GM10266 (cell line): ENCODE results near the gene STING1.
A peak's percentile ranks its signal among the peaks of the same experiment; 100 is the strongest.

ENCODE experiments used
- DNase-seq: peaks from one replicate; pipeline ENCODE4 v3.0.0; 2012; ENCODE audit errors: extremely low spot score
- TF ChIP-seq, protein P1 (sequence below): IDR thresholded peaks from 2 replicates; pipeline ENCODE4 v1.5.1; 2012; ENCODE audit warnings: mild to moderate bottlenecking, low read depth; ENCODE audit not compliant: control insufficient read depth, insufficient read depth; ENCODE audit errors: missing control alignments

Gene STING1

DNA sequence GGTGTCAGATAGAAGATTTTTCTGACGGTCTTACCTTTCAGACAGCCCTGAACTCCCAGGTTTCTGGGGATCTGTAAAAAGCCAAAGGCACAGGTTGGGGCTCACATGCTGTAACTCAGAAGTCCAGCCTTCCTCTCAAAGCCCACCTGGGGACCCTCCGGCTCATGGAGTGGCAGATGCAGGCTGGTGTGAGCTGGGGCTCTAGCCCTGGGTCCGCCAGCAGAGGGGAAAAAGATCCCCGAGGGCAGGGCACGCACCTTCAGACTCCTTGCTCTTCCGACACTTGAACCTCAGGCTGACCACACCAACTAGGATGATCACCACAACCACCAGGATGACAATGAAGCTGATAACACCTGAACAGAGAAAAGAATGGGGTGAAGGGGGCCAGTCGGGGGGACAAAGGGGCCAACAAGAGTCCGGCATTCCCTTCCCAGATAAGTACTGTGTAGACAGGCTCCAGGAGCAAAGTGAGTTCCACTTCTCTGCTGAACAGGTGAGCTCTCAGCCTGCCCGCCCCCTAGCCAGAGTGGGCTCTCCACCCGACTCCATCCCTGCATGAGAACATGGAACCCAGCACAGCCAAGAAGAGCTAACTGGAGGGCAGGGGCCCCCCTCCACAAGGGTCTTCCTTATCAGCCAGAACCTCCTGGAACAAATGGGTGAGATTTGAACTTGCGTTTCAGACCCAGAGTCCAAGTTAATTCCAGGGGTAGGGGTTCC lies 27.8 kb downstream of the STING1 start:
- TF ChIP-seq, protein P1, sequence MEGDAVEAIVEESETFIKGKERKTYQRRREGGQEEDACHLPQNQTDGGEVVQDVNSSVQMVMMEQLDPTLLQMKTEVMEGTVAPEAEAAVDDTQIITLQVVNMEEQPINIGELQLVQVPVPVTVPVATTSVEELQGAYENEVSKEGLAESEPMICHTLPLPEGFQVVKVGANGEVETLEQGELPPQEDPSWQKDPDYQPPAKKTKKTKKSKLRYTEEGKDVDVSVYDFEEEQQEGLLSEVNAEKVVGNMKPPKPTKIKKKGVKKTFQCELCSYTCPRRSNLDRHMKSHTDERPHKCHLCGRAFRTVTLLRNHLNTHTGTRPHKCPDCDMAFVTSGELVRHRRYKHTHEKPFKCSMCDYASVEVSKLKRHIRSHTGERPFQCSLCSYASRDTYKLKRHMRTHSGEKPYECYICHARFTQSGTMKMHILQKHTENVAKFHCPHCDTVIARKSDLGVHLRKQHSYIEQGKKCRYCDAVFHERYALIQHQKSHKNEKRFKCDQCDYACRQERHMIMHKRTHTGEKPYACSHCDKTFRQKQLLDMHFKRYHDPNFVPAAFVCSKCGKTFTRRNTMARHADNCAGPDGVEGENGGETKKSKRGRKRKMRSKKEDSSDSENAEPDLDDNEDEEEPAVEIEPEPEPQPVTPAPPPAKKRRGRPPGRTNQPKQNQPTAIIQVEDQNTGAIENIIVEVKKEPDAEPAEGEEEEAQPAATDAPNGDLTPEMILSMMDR, result no peak
- DNase-seq, result no peak

DNA sequence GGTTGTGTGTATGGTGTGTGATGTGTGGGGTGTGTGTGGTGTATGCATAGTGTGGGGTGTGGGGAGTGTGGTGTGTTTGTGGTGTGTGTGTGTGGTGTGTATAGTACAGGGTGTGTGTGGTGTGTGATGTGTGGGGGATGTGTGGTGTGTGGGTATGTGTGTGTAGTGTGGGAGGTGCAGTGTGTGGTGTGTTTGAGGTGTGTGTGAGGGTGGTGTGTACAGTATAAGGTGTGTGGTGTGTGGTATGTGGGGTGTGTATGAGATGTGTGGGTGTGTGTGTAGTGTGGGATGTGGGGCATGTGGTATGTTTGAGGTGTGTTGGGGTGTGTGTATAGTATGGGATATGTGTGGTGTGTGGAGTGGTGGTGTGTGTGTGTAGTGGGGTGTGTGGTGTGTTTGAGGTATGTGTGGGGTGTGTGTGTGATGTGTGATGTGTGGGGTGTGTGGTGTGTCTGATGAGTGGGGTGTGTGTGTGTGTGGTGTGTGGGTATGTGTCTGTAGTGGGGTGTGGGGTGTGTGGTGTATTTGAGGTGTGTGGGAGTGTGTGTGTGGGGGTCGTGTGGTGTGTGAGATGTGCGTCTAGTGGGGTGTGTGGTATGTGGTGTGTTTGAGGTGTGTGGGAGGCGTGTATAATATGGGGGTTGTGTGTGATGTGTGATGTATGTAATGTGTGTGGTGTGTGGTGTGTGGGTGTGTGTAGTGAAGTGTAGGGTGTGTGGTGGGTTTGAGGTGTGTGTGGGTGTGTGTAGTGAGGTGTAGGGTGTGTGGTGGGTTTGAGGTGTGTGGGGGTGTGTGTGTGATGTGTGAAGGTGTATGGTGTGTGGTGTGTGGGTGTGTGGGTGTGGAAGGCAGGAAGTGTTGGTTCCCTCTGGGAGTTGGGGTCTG lies 28.6 kb downstream of the STING1 start:
- no peak for DNase-seq
- TF ChIP-seq, protein P1, result no peak

DNA sequence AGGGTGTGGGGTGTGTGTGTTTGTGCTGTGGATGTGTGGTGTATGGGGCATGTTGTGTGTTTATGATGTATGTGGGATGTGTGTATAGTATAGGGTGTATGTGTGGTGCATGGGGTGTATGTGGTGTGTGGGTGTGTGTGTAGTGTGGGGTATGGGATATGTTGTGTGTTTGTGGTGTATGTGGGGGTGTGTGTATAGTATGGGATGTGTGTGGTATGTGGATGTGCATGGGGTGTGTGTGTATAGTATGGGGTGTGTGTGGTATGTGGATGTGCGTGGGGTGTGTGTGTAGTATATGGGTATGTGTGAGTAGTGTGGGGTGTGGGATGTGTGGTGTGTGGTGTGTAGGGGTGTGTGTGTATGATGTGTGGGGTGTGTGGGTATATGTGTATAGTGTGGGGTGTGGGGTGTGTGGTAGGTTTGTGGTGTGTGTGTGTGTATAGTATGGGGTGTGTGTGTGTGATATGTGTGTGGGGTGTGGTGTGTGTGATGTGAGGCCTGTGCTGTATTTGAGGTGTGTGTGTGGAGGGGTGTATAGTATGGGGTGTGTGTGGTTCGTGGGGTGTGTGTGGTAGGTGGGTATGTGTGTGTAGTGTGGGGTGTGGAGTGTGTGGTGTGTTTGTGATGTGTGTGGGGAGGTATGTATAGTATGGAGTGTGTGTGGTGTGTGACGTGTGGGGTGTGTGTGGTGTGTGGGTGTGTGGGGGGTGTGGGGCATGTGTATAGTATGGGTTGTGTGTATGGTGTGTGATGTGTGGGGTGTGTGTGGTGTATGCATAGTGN lies 30.5 kb downstream of the STING1 start:
- TF ChIP-seq, protein P1, result no peak
- no peak for DNase-seq

DNA sequence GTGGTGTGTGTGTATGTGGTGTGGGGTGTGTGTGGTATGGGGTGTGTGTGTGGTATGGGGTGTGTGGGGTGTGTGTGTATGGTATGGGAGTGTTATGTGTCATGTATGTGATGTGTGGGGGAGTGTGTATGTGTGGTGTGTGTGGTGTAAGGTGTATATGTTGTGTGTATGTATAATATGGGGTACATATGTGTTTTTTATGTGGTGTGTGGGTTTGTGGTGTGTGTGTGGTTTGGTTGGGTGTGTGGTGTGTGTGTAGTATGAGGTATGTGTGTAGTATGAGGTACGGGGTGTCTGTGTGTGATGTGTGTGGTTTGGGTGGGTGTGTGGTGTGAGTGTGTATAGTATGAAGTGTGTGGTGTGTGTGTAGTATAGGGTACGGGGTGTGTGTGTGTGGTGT lies 31.4 kb downstream of the STING1 start:
- TF ChIP-seq, protein P1, result no peak
- no peak for DNase-seq

DNA sequence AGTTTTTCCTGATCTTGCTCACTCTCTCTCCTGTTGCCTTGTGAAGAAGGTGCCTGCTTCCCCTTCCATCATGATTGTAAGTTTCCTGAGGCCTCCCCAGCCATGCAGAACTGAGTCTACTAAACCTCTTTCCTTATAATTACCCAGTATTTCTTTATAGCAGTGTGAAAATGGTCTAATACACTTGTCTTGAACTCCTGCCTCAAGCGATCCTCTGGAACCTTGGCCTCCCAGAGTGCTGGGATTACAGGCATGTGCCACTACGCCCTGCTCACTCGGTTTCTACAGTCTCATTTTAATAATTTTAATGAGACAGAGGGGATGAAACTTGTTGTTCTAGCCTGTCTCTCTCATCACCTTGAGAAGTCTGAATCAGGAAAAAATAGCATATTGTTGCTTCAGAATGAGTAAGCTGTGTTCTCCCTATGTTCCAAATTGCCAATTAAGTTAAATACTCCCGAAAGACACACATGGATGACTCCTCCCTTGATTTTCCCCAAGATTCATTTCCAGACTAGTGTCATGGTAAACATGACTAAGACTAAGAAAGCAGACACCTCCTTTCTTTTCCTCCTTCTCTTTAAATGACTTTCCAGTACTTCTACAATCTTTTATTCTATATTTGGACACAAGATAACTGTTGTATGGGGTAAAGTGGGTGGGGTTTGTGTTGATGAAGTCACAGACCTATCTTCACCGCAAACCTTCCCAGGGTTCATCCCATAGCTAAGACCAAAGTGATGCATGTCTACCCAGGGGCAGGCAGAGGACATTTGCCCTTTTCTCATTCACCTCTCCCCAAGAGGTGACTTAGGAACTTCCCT lies 35.4 kb downstream of the STING1 start:
- TF ChIP-seq, protein P1, result no peak
- peak; percentile 40 for DNase-seq

DNA sequence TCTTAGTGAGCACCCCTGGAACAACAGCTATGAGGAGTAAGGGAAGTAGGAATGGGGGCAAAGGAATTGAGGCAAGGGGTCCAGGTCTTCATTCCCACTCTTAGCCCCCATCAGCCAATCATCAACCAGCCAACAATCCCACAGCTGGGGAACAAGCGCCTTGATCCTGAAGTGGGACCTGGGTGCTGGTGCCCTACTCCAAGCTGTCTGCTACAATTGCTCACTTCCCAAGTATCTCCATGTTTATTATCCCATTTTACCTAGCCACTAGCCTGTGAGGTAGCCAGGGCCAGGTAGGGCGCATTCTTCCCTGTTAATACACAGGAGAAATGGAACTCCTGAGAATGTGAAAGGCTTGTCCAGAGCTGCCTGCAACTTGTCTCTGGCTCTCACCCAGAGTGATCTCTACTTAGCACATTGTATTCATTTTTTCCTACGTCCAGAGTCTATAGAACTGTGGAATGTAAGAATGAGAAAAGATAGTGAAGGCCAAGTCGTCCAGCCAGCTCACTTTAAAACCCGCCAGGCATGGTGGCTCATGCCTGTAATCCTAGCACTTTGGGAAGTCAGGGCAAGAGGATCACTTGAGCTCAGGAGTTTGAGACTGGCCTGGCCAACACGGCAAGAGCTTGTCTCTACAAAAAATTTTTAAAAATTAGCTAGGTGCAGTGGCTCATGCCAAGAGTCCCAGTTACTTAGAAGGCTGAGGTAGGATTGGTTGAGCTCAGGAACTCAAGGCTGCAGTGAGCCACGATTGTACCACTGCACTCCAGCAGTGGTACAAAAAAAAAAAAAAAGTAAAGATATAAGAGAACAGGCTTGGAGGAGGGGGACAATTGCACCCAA lies 37.0 kb downstream of the STING1 start:
- DNase-seq, result no peak
- TF ChIP-seq, protein P1, result no peak
